ENCODE results near the gene LTBP1. TPM values are rescaled to one million over a fixed set of nuclear protein-coding genes. Genes with fewer than 3 reads are reported as not detected.

The LTBP1 gene
- total RNA-seq, 1 experiment from 2014 or later = 28.5 TPM

- Histone ChIP-seq H4K8ac (replicated peaks; ENCODE audit: insufficient read length, low read depth, low read length) (no peak overlapping the region), H3K9me3 (ENCODE audit: control insufficient read depth, low read depth, low read length) (no peaks in the 10 kb centered on the region), H2AK5ac (ENCODE audit: insufficient read length, low read length) (no peak overlapping the region)
Observed at GRCh38 chr2:33121925-33122324, 175.2 kb downstream of the LTBP1 start.

More at GRCh38 chr2:33121925-33122324, 175.2 kb downstream of the LTBP1 start:
- Histone ChIP-seq H3K23ac (ENCODE audit: insufficient read length, low read depth, low read length) (no peak overlapping the region), H3K14ac (ENCODE audit: insufficient read depth, low read length) (no peak overlapping the region), H3K56ac (ENCODE audit: insufficient read length, low read depth, low read length) (no peak overlapping the region), H2BK15ac (ENCODE audit: low read depth, low read length) (no peak overlapping the region), H3K23me2 (ENCODE audit: insufficient read length, low read depth, low read length, poor library complexity, severe bottlenecking) (no peaks in the 10 kb centered on the region), H3K4me2 (ENCODE audit: insufficient read depth, insufficient read length, low read length) (no peak overlapping the region), H2BK5ac (ENCODE audit: insufficient read length, low read length) (no peak overlapping the region), H3K4ac (ENCODE audit: low read depth, low read length) (no peak overlapping the region), H3K79me2 (ENCODE audit: insufficient read depth, low read length) (no peaks in the 10 kb centered on the region), H3T11ph (ENCODE audit: low read length) (no peak overlapping the region), H3K27ac (ENCODE audit: insufficient read length, low read depth, low read length) (no peak overlapping the region), H3K18ac (ENCODE audit: insufficient read length, low read depth, low read length) (no peak overlapping the region), H3K9ac (ENCODE audit: extremely low read depth, insufficient read length, low read length) (no peak overlapping the region), H4K5ac (ENCODE audit: insufficient read length, low read depth, low read length) (no peak overlapping the region), H3K79me1 (ENCODE audit: insufficient read depth, low read depth, low read length, poor library complexity, severe bottlenecking) (no peaks in the 10 kb centered on the region), H2BK20ac (ENCODE audit: low read depth, low read length, poor library complexity, severe bottlenecking) (no peak overlapping the region), H2BK12ac (ENCODE audit: insufficient read length, low read depth, low read length) (no peak overlapping the region), H4K20me1 (ENCODE audit: control insufficient read depth, insufficient read depth, insufficient read length) (no peaks in the 10 kb centered on the region), H2BK120ac (ENCODE audit: low read depth, low read length, poor library complexity, severe bottlenecking) (no peak overlapping the region), H2AFZ (ENCODE audit: low read length) (no peak overlapping the region), H3K27me3 (ENCODE audit: insufficient read depth, low read length) (no peaks in the 10 kb centered on the region), H4K91ac (ENCODE audit: insufficient read length, low read depth, low read length) (no peak overlapping the region), H3K4me1 (ENCODE audit: insufficient read depth, low read length) (no peaks in the 10 kb centered on the region)
- WGBS (ENCODE audit: extremely low coverage, insufficient read length, low lambda C conversion rate) = no CpG with 5 or more reads among the region's 10 CpGs
- Mint-ChIP-seq H3K4me3 (no peak overlapping the region), H3K36me3 (ENCODE audit: insufficient read depth in 1 of 3, low read depth in 3 of 3) (no peaks in the 10 kb centered on the region; a peak in 1 of 7 replicates), H3K9me3 (no peaks in the 10 kb centered on the region), H3K4me1 (peaks cover 0 to 4% of the 10 kb centered on the region in 2 experiments; a peak in 1 of 4 replicates), H3K27ac (no peak overlapping the region; a peak in 1 of 7 replicates), H3K27me3 (ENCODE audit: low read depth) (no peaks in the 10 kb centered on the region)
- DNase-seq = no peak
- TF ChIP-seq CTCF (conservative IDR thresholded peaks at IDR 0.05) = no peak
